H1 (cell line): ENCODE measurements around the gene AZGP1. TPM values are rescaled to one million over a fixed set of nuclear protein-coding genes. Genes with fewer than 3 reads are reported as not detected.
"Not testable (repeated sequence)": the region's sequence is repeated elsewhere in the genome, so short reads cannot be mapped to it uniquely, and the experiment has no call there.

Source experiments
- CTCF ChIA-PET: fragments of 300-600 bp; sonication (Branson Sonifier 250); formaldehyde crosslinking; loops from one replicate; lab custom pipeline; 2021; ENCODE audit not compliant: partially characterized antibody; lab: Charles Lee
- POLR2A ChIA-PET: fragments of 300-600 bp; sonication (Branson Sonifier 250); formaldehyde crosslinking; loops from one replicate; lab custom pipeline; 2021; ENCODE audit warnings: inconsistent platforms; ENCODE audit not compliant: partially characterized antibody; lab: Charles Lee
- DNase-seq, 2 experiments: peaks; one replicate each; pipeline versions ENCODE4 v3.0.0 to v3.0.0-alpha.2; 2010 to 2022; ENCODE audit warnings: low spot score in 2 of 2, low read depth in 1 of 2, mixed read lengths in 1 of 2
- FAIRE-seq: peaks from 2 replicates; lab custom pipeline; 2011; peaks lifted over from hg19 to GRCh38; lab: Jason Lieb, UNC
- H2AFZ ChIP-seq: 2 replicates; pipeline ENCODE4 v1.8.1; 2012; ENCODE audit warnings: low read length, inconsistent platforms
- H2AK5ac ChIP-seq: 2 replicates; pipeline ENCODE4 v1.6.1; 2013; ENCODE audit warnings: low read depth, low read length
- H2BK120ac ChIP-seq: replicated peaks from 2 replicates; pipeline ENCODE3; 2013; ENCODE audit warnings: low read depth, low read length, inconsistent platforms
- H2BK12ac ChIP-seq: 2 replicates; pipeline ENCODE4 v1.6.1; 2013; ENCODE audit warnings: low read depth, low read length
- H2BK15ac ChIP-seq: 2 replicates; pipeline ENCODE4 v1.6.1; 2013; ENCODE audit warnings: low read length
- H2BK20ac ChIP-seq: 2 replicates; pipeline ENCODE4 v1.6.1; 2013; ENCODE audit warnings: low read length
- H2BK5ac ChIP-seq: 2 replicates; pipeline ENCODE4 v1.6.1; 2013; ENCODE audit warnings: low read depth, low read length
- H3K14ac ChIP-seq: 2 replicates; pipeline ENCODE4 v1.6.1; 2013; ENCODE audit warnings: inconsistent platforms; ENCODE audit not compliant: insufficient read length
- H3K18ac ChIP-seq: 2 replicates; pipeline ENCODE4 v1.6.1; 2013; ENCODE audit warnings: low read length; ENCODE audit errors: extremely low read depth
- H3K23ac ChIP-seq: 2 replicates; pipeline ENCODE4 v1.6.1; 2013; ENCODE audit warnings: inconsistent platforms; ENCODE audit not compliant: insufficient read length
- H3K23me2 ChIP-seq: 2 replicates; pipeline ENCODE4 v1.6.1; 2013; ENCODE audit warnings: low read depth, low read length
- H3K27ac ChIP-seq: 2 replicates; pipeline ENCODE4 v1.6.1; 2011; ENCODE audit warnings: low read depth, low read length, inconsistent platforms
- H3K27me3 ChIP-seq, 4 experiments: replicated peaks in 1 of 4; 1 replicate in 1 of 4; 2 replicates in 3 of 4; pipeline versions ENCODE4 v1.6.1 to v1.8.1; 2011 to 2013; ENCODE audit warnings: low read length in 3 of 4, mild to moderate bottlenecking in 3 of 4, inconsistent platforms in 2 of 4, mixed read lengths in 2 of 4, moderate library complexity in 1 of 4; ENCODE audit not compliant: control insufficient read depth in 3 of 4, insufficient read depth in 3 of 4; ENCODE audit errors: extremely low read depth in 1 of 4
- H3K36me3 ChIP-seq, 4 experiments: 2 replicates each; pipeline versions ENCODE4 v1.6.1 to v1.8.1; 2011 to 2013; ENCODE audit warnings: mild to moderate bottlenecking in 4 of 4, low read length in 3 of 4, moderate library complexity in 2 of 4, control low read depth in 1 of 4, inconsistent platforms in 1 of 4; ENCODE audit not compliant: insufficient read depth in 4 of 4, control insufficient read depth in 2 of 4
- H3K4ac ChIP-seq: replicated peaks from 2 replicates; pipeline ENCODE3; 2013; ENCODE audit warnings: low read length, low read depth, mixed read lengths, inconsistent platforms; ENCODE audit not compliant: insufficient read length
- H3K4me1 ChIP-seq, 4 experiments: replicated peaks in 1 of 4; 1 replicate in 1 of 4; 2 replicates in 3 of 4; pipeline versions ENCODE4 v1.6.1 to v1.8.1; 2011 to 2013; ENCODE audit warnings: low read length in 3 of 4, inconsistent platforms in 2 of 4, mixed read lengths in 1 of 4; ENCODE audit not compliant: insufficient read depth in 4 of 4, control insufficient read depth in 3 of 4
- H3K4me2 ChIP-seq, 2 experiments: 2 replicates each; pipeline versions ENCODE4 v1.6.1 to v1.8.1; 2011 to 2013; ENCODE audit warnings: low read depth in 2 of 2, low read length in 2 of 2, control low read depth in 1 of 2, inconsistent platforms in 1 of 2, mild to moderate bottlenecking in 1 of 2; ENCODE audit not compliant: insufficient read depth in 1 of 2
- H3K4me3 ChIP-seq, 4 experiments: fragments of 200-600, 300-600 bp in 1 of 4; sonication (generic), shearing (Covaris generic), sonication (Bioruptor Twin) in 1 of 4; 2 replicates each; pipeline versions ENCODE4 v1.5.1 to v1.8.1; 2011 to 2016; ENCODE audit warnings: low read length in 4 of 4, low read depth in 3 of 4, control low read depth in 2 of 4, inconsistent platforms in 2 of 4, mild to moderate bottlenecking in 2 of 4, mixed read lengths in 1 of 4, moderate library complexity in 1 of 4; ENCODE audit not compliant: insufficient read depth in 2 of 4; ENCODE audit errors: extremely low read depth in 1 of 4
- H3K56ac ChIP-seq: replicated peaks from 2 replicates; pipeline ENCODE3; 2013; ENCODE audit warnings: low read depth, mild to moderate bottlenecking, mixed read lengths, low read length, inconsistent platforms; ENCODE audit not compliant: insufficient read length
- H3K79me1 ChIP-seq: 2 replicates; pipeline ENCODE4 v1.6.1; 2013; ENCODE audit warnings: low read depth, low read length, control low read depth
- H3K79me2 ChIP-seq, 2 experiments: 2 replicates each; pipeline versions ENCODE4 v1.6.1 to v1.8.1; 2012 to 2013; ENCODE audit warnings: low read length in 2 of 2, mild to moderate bottlenecking in 2 of 2, inconsistent platforms in 1 of 2; ENCODE audit not compliant: insufficient read depth in 2 of 2, control insufficient read depth in 1 of 2
- H3K9ac ChIP-seq, 4 experiments: replicated peaks in 1 of 4; 1 replicate in 1 of 4; 2 replicates in 3 of 4; pipeline versions ENCODE4 v1.6.1 to v1.8.1; 2011 to 2013; ENCODE audit warnings: low read depth in 3 of 4, low read length in 3 of 4, control low read depth in 2 of 4, mild to moderate bottlenecking in 2 of 4, moderate library complexity in 2 of 4, inconsistent platforms in 1 of 4; ENCODE audit errors: extremely low read depth in 1 of 4
- H3K9me3 ChIP-seq, 2 experiments: 2 replicates each; pipeline versions ENCODE4 v1.6.1 to v1.8.1; 2012 to 2013; ENCODE audit warnings: mild to moderate bottlenecking in 2 of 2, moderate library complexity in 2 of 2, control low read depth in 1 of 2, inconsistent platforms in 1 of 2, low read depth in 1 of 2, low read length in 1 of 2, mixed read lengths in 1 of 2; ENCODE audit not compliant: insufficient read depth in 2 of 2
- H4K20me1 ChIP-seq, 2 experiments: replicated peaks in 1 of 2; 2 replicates each; pipeline versions ENCODE3 to v1.8.1; 2011 to 2013; ENCODE audit warnings: inconsistent platforms in 2 of 2, low read length in 2 of 2, mild to moderate bottlenecking in 1 of 2; ENCODE audit not compliant: insufficient read depth in 2 of 2, control insufficient read depth in 1 of 2
- H4K5ac ChIP-seq: 2 replicates; pipeline ENCODE4 v1.6.1; 2013; ENCODE audit warnings: low read length, low read depth, mixed read lengths, inconsistent platforms; ENCODE audit not compliant: insufficient read length
- H4K8ac ChIP-seq: 2 replicates; pipeline ENCODE4 v1.8.0; 2013; ENCODE audit warnings: mild to moderate bottlenecking, moderate library complexity, low read length, inconsistent platforms; ENCODE audit not compliant: insufficient read depth; ENCODE audit errors: extremely low read depth
- H4K91ac ChIP-seq: replicated peaks from 2 replicates; pipeline ENCODE3; 2013; ENCODE audit warnings: low read length, mixed read lengths, inconsistent platforms; ENCODE audit not compliant: insufficient read length
- WGBS, 2 experiments: shearing (Covaris generic) in 1 of 2; methylation state at CpG; one replicate each; pipeline versions ENCODE4 v1.1.6 to v1.1.7; 2013 to 2015; ENCODE audit warnings: low lambda C conversion rate in 2 of 2, mixed read lengths in 2 of 2, inconsistent platforms in 1 of 2, low coverage in 1 of 2, missing lambda C conversion rate in 1 of 2; ENCODE audit not compliant: insufficient replicate concordance in 2 of 2, insufficient coverage in 1 of 2, insufficient read length in 1 of 2; ENCODE audit errors: extremely low coverage in 1 of 2, missing lambda C conversion rate in 1 of 2; 5-methylcytosine and 5-hydroxymethylcytosine counted together
- polyA plus RNA-seq, 7 experiments: library from polyadenylated mRNA; depleted of rRNA in 3 of 7; stranded (reverse) in 5 of 7; unstranded in 2 of 7; fragments of >200 nt in 5 of 7; fragments of 200-250 nt in 2 of 7; gene quantifications; 1 replicate in 5 of 7; 2 replicates in 1 of 7; 4 replicates in 1 of 7; pipeline versions ENCODE4 v1.2.1 to v1.2.3, GENCODE V29; 2011 to 2013; ENCODE audit warnings: missing spikeins in 2 of 7, mixed read lengths in 2 of 7
- total RNA-seq: library from RNA; stranded (reverse); fragmentation: NEBNext Ultra II Directional; extraction: Animal tissue kit (Norgen Biotek cat#: 25700); gene quantifications from 2 replicates; pipeline ENCODE4 v1.2.1, GENCODE V29; 2021

AZGP1 gene
- total and polyA plus RNA-seq, 2 of the 8 experiments (the other 6 are each of a cell fraction or from before 2014, with no cell fraction given) = 0.52 to 0.68 TPM

DNA sequence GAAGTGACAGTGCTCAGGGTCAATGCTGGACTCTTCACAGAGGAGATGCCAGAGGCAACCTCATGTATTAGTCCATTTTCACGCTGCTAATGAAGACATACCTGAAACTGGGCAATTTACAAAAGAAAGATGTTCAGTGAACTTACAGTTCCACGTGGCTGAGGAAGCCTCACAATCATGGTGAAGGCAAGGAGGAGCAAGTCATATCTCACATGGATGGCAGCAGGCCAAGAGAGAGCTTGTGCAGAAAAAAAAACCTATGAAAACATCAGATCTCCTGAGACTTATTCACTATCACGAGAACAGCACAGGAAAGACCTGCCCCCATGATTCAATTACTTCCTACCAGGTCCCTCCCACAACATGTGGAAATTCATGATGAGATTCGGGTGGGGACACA, 40.8 kb downstream of the AZGP1 start:
- H2AK5ac ChIP-seq = 0 out of 2 replicates have a peak overlapping the region, but pooled peaks have one; percentile 1
- H3K27ac ChIP-seq, H3K4me1 ChIP-seq, H2AFZ ChIP-seq, H2BK5ac ChIP-seq, H4K5ac ChIP-seq, H3K4me3 ChIP-seq, H2BK15ac ChIP-seq, H3K14ac ChIP-seq, H3K9ac ChIP-seq, H3K36me3 ChIP-seq, H2BK120ac ChIP-seq, H3K79me1 ChIP-seq, H4K8ac ChIP-seq, H3K23ac ChIP-seq, H3K4me2 ChIP-seq, H3K23me2 ChIP-seq, H3K18ac ChIP-seq, H3K27me3 ChIP-seq, DNase-seq, H4K20me1 ChIP-seq, H3K79me2 ChIP-seq, H4K91ac ChIP-seq, FAIRE-seq, H3K56ac ChIP-seq, H2BK20ac ChIP-seq, H3K4ac ChIP-seq: not testable (repeated sequence)
- 91% methylated on average over 4 of the region's 4 CpGs; no CpG with 5 or more reads in 1 of the 2 experiments for WGBS, 2 experiments
- 0 out of 2 replicates have a peak overlapping the region, but pooled peaks have one; percentile 5 for H2BK12ac ChIP-seq
- peaks cover 19 to 23% of the 10 kb centered on the region in 2 experiments for H3K9me3 ChIP-seq
- POLR2A ChIA-PET = interaction anchor here (2.1 to 2.4 kb wide), 2 partner anchors 9 to 10 kb away, joined by 9 to 29 read pairs; no protein-coding TSS in a partner anchor
- CTCF ChIA-PET = interaction anchor here (0.9 to 3.3 kb wide), 2 partner anchors 9 to 55 kb away, joined by 3 to 8 read pairs; no protein-coding TSS in a partner anchor
